HG02642 (cell line): ENCODE measurements around the gene SAT2.

Experiments used
- ATAC-seq: cut with Tn5 transposase; IDR thresholded peaks from one replicate; pipeline ENCODE4 v1.9.1; 2021; ENCODE audit warnings: mild to moderate bottlenecking; ENCODE audit not compliant: unreplicated experiment, poor library complexity

The SAT2 gene

DNA sequence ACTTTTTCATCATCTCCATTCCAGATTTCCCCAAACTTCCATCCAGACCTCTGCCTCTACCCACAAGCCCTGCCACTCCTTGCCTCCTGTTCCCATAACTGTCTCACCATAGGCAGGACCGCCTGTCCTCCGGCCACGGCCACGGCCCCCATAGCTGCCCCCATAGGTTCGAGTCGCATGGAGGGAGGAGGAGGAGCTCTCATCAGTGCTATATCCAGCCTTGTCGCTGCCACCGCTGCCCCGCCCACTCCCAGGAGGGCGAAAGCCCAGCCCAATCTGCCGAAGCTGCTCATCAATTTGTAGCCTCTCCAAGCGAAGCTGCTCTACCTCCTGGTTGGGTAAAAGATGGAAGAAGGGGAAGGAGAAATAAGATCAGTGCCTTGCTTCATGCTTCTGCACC is 34.3 kb downstream of the SAT2 start:
- no peak for ATAC-seq

DNA sequence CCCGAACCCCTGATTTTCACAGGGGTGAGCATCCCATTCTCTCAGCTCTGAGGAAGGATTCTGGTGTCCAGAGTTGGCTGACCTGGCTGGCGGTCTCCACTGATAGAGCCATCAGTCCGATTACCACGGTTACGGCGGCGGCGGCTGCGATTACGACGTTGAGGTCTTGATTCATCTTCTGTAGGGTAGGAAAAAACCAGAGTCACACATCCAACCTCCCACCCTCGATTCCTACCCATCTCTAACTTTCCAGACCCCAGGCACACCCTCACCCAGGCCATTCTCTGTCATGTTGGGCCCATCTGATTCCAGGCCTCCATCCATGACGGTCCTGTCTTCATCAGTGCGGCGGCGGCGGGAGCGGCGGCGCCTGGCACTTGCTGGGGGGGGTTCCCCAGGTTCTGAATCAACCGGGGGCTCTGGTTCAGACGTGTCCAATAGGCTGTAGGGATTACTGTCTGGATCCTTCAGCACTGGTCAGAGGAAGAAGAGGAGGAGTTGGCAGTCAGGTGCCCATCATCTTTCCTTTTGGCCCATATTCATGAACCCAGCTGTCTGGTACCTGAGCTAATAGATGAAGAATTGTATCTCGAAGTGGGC is 35.1 kb downstream of the SAT2 start:
- no peak for ATAC-seq

DNA sequence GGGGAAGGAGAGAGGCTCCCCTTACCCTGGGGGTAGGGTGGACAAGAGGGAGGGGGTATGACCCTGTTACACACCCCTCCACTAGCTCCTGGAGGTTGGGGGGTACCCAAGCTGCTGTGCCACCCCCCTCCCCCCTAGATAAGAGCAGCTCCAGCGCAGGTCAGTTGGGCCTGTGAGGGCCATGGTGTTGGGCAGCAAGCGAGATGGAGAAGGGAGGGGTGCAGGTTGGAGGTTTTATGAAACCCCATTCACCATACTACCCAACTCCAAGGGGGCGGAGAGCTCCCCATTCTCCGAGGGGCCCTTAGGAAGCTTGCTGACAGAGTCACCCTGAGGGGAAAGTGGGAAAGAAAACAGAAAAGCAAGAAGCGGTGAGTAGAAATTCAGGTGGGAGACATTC is 36.0 kb downstream of the SAT2 start:
- ATAC-seq: no peak

DNA sequence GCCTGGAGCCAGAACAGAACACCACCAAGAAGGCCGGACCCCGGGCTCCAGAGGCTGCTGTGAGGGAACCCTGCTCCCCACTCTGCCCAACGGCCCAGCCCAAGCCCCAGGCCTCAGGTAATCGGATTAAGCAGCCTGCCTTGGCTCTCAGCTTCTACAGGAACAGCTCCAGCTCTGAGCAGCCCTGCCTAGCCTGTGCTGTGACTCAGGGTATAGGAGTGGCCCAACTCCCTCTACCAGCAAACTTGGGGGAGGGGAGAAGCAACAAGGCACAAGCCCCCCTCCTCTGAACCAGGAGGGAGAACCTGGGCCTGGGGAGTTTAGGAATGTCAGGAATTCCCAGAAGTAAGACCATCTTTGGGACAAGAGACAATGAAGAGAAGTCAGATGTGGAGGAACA is 36.9 kb downstream of the SAT2 start:
- no peak for ATAC-seq

DNA sequence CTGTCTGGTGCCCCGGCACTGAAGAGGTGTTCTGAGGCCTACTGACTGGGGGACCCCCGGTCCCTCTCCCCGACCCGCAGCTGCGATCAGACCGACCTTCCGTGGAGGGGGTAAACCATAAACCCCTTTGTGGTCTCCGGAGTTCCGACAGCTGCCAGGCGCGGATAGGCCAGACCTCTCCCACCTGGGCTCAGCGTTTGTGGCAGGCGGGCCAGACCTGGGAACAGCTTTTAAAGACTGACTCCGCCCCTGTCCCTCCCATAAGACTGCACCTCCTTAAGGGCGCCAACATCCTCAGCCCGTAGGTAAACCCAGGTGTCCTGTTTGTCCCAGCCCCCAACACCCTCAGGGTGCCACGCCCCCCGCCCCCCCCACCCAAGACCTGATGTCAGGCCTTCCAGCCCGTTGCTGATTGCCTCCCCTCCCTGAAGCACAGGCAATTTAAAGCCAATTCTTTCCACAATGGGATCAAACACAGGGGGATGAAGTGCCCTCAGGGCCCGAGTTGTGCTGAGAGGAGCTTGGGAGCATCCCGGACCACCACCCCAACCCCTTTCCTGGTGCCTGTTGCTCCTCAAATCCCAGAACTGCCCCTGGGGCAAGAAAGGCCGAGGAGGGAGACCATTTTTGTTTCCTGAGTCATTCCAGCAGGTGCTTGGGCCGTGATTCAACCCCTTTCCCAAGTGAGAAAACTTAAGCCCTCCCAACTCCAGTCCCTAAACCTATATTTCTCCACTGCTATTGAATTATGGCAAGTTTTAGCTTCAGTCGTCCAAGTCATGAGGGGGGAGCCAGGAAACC is 37.5 kb downstream of the SAT2 start, which contains the start of gene SOX15:
Gene SOX15 (minus strand): TSS at position 204 of the 801 bp plus-strand sequence. CDS start 418 bp downstream, outside the sequence.
- ATAC-seq: no peak

DNA sequence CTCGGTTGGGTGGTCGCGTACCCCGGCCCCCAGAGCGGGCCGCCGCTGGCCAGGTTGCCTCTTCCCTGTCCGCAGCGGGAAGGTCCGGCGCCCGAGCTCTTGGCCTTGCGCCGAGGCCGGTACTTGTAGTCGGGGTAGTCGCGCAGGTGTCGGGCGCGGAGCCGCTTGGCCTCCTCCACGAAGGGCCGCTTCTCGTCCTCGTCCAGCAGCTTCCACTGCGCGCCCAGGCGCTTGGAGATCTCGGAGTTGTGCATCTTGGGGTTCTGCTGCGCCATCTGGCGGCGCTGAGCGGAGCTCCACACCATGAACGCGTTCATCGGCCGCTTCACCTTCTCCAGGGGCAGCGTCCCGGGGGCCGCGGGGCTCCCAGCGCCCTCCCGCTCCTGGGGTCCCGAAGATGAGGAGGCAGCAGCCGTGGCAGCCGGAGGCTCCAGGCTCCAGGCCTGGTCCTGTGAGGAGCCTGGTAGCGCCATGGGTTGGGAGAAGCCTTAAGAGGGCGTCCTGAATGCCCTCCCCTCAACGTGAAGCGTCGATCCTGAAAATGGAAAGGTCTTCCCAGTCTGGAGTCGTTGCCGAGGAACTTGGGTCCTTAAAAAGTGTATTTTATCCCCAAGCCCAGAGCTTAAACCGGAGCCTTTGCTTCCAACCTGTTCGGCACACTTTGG is 38.3 kb downstream of the SAT2 start:
- no peak for ATAC-seq

DNA sequence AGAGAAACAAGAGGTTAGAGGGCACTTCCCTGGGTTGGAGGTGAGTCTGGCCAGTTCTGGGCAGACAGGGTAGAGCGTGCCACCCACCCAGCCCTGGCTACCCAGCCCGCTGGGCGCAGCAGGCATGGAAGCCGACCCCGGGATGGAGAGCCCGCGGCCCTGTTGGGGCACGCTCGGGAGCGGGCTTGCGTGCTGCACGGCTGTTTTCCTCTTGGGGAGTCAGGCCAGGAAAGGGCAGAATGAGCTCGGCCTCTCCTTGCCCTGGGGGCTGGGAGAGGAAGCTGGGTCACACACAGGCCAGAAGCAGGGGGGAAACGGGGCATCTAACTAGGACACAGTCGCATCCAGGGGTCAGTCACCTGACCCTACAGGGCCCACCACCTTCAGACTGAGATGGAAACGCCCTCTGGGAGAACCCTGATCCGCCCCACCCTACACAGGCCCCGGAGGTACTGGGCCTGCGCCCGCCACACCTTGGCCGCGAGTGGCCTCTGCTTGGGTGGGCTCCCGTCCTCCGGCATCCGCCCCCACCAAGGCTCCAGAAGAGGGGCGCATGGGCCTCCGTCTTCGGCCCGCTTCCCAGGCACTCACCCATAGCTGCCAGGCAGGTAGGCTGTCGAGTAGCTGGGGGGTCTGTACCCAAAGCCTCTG is 38.9 kb downstream of the SAT2 start:
- ATAC-seq: no peak

DNA sequence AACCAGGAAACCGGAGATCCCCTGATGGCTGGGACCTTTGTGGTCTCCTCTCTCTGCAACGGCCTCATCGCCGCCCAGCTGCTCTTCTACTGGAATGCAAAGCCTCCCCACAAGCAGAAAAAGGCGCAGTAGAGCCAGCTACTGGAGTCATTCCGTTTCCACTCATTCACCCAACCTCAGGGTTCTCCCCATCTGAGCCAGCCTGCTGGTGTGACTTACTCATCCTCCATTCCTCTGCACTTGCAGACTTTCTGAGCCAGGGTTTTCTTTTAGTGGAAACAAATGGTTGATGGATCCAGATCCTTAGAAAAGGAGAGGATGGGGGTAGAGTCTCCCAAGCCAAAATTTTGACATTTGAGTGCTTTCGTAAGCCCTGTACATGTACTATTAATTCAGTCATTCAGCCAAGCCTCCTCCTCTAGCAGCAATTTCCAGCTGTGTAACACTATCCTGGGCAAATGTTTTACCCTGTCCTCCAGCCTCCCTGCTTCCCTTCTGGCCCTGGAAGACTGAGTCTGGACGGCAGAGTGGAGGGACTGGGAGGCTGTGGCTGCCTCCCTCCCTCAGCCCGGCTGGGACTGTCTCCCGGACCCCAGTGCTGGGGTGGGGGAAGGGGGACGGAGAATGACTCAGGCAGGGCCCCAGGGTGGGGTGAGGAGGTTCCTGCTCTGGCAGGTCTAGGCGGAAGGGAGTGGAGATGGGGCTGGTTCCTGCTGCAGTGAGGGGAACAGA is 40.0 kb downstream of the SAT2 start:
- no peak for ATAC-seq

DNA sequence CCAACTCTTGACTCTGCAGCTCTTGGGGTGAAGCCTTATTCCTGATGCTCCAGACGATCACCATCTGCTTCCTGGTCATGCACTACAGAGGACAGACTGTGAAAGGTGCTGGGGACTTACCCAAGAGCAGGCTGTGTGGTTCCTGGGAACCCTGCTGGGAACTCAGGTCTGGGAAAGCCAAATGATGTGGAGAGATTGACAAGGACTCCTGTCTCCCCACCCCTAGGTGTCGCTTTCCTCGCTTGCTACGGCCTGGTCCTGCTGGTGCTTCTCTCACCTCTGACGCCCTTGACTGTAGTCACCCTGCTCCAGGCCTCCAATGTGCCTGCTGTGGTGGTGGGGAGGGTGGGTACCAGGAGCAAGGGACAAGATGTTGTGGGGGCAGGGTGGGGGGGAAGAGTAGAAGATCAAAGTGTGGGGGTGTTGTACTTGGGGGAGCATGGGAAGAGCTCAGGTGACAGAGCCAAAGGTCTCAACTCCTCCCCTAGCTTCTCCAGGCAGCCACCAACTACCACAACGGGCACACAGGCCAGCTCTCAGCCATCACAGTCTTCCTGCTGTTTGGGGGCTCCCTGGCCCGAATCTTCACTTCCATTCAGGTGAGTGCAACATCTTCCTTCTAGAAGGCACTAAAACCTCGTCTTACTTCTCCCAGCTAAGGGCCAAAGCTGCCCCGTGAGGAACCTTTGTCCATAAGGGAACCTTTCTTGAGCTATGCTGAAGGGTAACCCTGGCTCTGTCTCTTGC is 40.8 kb downstream of the SAT2 start:
- no peak for ATAC-seq

DNA sequence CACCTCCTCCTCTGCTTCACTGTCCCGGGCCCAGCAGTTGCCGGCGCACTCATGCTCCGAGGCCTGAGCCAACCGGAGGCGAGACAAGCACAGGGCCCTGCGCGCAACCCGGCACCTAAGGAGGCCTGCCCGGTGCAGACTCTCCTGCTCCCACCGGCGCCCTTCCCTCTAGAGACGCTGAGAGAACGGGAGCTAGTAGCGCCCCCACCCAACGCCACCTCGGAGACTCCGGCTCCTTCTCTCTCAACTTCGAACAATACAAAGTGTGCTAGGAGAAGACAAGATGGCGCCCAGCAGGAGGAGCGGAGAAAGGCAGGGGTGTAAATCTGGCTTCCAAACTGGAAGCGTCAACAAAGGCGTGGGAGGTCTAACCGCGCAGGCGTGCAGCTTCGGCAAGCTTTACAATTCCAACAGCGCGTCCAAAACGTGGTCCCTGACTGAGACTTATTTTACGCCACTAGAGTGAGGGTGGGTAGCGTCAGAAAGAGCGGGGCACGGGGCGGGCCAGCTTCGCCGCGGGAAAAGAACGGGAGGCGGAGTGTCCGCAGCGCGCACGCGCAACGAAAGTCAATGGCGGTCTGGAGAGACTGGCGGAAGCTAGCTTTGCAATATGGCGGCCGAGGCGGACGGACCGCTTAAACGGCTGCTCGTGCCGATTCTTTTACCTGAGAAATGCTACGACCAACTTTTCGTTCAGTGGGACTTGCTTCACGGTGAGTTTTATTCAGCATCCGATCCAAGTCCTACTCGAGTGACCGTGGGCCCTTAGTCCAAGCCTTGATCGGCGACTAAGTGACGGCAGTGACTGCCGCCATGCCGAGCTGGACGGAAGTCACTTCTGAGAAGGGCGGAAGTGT is 44.1 kb downstream of the SAT2 start, which contains the start of gene MPDU1:
Gene MPDU1 (plus strand): TSS at position 600 of the 857 bp plus-strand sequence. CDS start 11 bp downstream, at position 611.
- ATAC-seq: peak; percentile 76

DNA sequence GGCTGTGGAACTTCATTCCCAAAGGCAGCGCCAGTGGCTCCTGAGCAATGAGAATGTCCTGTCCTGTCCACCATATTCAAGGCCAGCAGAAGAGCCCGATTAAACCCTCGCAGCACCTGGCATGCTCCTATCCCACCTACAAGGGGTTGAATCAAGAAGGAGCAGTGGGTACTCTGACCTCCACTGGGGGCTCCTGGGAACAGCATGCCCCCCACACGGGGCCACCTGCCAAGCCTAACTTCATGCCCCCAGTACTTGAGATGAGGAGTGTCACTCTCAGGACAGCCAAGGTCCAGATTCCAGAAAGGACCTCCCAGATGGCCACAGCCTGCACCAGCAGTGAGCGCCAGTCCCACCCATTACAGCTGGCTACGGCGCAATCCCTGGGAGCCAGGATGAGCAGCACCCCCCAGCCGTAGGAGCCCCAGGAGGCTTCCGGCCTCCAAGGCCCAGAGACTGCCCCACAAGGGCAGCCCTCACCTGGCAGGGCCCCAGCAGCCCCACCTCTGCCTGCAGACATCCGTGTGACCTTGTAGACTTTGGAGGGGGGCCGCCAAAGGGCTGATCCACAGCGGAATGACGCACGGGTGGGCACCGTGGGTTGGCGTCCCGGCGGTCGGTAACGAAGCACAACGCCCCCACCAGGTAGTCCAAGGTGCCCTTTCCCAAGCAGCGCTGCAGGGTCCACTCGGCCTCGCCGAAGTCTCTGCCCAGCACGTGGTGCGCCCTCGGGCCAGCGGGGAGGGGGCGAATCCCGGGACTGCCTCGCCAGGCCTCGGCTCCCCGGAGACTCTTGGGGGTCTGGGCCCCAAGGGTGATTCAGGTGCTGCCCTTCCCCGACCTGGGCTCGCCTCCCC is 45.0 kb downstream of the SAT2 start:
- ATAC-seq: no peak

DNA sequence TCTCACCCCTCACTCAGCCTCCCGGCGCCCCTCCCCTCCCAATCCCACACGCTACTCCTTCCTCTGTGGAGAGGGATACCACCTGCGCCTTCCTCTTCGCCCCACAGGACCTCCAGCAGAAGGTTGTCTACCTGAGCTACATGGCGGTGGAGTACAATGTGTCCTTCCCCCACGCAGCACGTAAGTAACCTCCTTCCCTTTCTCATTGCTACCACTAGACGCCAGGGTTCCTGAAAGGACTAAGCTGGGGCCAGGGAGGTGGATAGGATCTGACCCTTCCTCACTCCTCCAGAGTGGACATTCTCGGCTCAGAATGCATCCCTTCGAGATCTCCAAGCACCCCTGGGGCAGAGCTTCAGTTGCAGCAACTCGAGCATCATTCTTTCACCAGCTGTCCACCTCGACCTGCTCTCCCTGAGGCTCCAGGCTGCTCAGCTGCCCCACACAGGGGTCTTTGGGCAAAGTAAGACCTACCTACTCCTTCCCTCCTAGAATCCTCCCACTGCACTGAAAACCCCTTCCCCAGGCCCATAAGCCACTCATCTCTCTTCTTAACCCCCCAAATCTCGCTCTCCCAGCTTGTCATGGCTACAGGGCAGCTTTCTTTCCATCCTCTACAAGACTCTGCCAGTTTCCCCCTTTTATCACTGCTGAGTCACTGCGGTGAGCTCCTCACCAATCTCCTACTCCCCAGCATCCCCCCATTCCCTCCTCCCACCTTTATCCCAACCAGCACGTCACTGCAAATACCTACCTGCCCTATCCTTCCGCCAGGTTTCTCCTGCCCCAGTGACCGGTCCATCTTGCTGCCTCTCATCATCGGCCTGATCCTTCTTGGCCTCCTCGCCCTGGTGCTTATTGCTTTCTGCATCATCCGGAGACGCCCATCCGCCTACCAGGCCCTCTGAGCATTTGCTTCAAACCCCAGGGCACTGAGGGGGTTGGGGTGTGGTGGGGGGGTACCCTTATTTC is 46.7 kb downstream of the SAT2 start:
- ATAC-seq: no peak

DNA sequence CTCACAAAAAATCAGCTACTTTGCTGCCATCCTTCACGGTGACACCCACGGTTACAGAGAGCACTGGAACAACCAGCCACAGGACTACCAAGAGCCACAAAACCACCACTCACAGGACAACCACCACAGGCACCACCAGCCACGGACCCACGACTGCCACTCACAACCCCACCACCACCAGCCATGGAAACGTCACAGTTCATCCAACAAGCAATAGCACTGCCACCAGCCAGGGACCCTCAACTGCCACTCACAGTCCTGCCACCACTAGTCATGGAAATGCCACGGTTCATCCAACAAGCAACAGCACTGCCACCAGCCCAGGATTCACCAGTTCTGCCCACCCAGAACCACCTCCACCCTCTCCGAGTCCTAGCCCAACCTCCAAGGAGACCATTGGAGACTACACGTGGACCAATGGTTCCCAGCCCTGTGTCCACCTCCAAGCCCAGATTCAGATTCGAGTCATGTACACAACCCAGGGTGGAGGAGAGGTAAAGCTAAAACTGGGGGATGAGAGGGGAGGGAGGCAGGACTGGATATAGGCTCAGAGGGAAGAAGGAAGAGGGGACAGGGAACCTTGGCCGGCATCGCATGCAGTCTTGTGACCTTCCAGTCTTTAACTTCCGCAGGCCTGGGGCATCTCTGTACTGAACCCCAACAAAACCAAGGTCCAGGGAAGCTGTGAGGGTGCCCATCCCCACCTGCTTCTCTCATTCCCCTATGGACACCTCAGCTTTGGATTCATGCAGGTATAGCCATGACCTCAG is 47.6 kb downstream of the SAT2 start:
- no peak for ATAC-seq

DNA sequence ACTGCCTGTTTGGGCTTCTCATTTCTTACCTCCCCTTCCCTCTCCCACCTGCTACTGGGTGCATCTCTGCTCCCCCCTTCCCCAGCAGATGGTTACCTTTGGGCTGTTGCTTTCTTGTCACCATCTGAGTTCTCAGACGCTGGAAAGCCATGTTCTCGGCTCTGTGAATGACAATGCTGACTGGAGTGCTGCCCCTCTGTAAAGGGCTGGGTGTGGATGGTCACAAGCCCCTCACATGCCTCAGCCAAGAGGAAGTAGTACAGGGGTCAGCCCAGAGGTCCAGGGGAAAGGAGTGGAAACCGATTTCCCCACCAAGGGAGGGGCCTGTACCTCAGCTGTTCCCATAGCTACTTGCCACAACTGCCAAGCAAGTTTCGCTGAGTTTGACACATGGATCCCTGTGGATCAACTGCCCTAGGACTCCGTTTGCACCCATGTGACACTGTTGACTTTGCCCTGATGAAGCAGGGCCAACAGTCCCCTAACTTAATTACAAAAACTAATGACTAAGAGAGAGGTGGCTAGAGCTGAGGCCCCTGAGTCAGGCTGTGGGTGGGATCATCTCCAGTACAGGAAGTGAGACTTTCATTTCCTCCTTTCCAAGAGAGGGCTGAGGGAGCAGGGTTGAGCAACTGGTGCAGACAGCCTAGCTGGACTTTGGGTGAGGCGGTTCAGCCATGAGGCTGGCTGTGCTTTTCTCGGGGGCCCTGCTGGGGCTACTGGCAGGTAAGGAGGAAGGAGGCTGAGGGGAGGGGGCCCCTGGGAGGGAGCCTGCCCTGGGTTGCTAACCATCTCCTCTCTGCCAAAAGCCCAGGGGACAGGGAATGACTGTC is 48.4 kb downstream of the SAT2 start, which contains the start of gene CD68:
Gene CD68 (plus strand): TSS at position 638 of the 833 bp plus-strand sequence. CDS start 40 bp downstream, at position 678.
- peak; percentile 35 for ATAC-seq
